OCI-M2 (cell line): ENCODE data around the gene CPED1.

ENCODE experiments used
- DNase-seq: peaks from one replicate; lab custom pipeline; 2025; ENCODE audit not compliant: unreplicated experiment; lab: John Stamatoyannopoulos, UW

CPED1 gene

DNA sequence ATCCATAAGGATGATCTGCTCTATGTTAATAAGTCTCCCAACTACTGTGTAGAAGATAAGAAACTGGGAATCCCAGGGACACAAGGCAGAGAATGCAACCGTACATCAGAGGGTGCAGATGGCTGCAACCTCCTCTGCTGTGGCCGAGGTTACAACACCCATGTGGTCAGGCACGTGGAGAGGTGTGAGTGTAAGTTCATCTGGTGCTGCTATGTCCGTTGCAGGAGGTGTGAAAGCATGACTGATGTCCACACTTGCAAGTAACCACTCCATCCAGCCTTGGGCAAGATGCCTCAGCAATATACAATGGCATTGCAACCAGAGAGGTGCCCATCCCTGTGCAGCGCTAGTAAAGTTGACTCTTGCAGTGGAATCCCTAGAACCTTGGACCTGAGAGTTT is 350.6 kb downstream of the CPED1 start:
- no peak for DNase-seq

DNA sequence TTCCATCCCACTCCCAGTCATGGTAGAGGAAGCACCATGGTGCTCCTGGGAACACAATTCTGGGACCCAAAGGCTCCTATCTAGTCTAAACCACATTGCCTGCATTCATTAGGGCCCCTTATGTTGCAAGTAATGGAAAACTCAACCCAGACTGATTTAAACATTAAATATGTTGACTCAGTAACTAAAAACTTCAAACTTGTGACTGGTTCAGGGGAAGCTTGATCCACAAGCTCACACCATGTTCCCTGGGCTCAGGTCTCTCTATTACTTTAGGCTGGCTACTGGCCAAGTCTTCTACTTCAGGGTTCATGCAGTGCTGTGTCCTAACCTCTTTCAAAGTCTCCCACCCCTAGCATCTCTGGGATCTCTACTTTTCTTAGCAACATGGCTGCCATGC is 353.4 kb downstream of the CPED1 start:
- DNase-seq, result no peak

DNA sequence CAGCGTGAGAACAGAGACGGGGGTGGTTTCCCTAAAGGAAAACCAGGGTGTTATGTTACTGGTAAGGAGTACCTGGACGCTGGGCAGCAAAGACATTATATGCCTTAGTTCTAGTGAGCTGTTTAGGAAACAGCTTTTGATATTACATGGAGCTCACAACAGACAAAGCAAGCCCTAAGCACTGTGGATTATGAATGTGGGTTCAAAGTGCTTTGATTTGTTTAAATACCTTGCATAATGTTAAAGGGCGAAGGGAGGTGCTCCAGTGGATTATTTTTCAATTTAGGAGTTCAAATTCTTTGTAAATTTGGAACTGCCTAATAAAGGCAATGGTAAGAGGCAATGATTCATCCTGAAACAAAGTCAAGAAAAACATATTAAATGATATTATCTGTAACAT is 354.1 kb downstream of the CPED1 start:
- no peak for DNase-seq

DNA sequence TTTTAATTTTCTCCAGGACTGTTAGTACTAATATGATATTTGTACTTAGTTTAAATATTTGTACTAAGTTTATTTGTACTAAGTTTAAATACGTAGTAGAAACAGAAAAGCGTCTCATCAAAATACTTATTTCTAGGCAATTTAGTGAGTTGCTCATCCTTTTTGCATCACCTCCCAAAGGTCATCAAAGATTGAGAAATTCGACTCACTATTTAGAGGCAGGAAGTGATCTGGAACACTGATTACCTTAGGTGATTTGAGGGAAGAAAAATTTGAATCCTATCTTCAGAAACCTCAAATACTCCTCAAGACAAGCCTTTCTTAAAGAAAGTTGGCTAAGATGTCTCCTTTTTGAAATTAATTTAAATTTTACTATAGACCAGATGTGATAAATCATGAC is 354.8 kb downstream of the CPED1 start:
- DNase-seq, result no peak

DNA sequence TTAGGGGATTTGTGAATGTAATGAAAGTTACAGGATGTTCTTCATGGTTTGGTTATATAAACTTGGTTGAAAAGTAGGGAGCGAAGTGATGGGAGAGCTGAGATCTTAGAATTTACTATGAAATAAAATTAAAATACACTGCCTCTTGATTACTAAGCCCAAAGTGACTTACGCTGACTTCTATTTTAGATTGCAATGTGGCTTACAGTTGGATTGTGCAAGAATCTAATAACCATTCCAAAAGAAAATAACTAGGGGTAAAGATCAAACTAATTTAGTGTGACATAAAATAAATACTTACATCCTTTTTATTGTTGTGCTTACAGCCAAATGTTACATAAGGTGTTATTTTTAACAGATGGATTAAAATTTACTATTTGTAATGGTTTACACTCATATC is 355.6 kb downstream of the CPED1 start:
- DNase-seq, result no peak

DNA sequence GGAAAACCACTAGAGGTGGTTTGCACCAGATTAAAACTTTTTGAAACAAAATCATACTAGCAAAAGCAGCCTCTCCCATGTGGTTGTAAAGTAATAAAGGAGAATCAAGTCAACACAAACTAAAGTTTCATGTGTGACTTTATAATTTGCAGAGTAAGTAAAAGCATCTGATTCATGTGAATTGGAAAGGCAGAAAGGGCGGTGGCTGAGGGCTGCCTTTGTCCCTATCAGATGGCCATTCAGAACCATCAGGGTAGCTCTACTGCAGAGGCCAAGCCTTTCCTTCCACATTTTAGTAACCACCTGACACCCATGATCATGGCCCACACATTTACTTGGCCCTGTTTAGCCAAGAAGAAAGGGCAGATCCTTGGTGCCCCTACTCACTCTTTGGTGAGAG is 356.0 kb downstream of the CPED1 start:
- DNase-seq, result no peak
